GM20000 (cell line): ENCODE measurements around the gene RASAL3.

Experiments used
- DNase-seq: peaks from one replicate; pipeline ENCODE4 v3.0.0; 2012; ENCODE audit warnings: low spot score
- TF ChIP-seq, protein P1 (sequence below): IDR thresholded peaks from 2 replicates; pipeline ENCODE4 v1.5.1; 2012; ENCODE audit warnings: mild to moderate bottlenecking, control low read depth; ENCODE audit errors: extremely low read depth, missing control alignments

The RASAL3 gene

DNA sequence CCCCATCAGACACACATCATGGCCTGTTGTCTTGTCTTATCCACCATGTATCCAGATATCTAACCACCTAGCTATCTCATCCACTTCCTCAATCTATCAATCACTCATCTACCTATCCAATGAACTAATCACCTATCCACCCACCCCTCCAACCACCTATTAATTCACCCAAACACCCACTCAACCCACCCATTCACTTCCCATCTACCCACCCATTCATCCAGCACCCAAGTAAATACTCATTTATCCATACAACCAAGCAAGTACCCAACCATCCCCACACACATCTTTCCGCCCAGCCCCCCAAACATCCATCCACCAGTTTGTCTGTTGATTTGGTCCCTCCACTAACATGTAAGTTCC is 13.8 kb downstream of the RASAL3 start:
- TF ChIP-seq, protein P1, sequence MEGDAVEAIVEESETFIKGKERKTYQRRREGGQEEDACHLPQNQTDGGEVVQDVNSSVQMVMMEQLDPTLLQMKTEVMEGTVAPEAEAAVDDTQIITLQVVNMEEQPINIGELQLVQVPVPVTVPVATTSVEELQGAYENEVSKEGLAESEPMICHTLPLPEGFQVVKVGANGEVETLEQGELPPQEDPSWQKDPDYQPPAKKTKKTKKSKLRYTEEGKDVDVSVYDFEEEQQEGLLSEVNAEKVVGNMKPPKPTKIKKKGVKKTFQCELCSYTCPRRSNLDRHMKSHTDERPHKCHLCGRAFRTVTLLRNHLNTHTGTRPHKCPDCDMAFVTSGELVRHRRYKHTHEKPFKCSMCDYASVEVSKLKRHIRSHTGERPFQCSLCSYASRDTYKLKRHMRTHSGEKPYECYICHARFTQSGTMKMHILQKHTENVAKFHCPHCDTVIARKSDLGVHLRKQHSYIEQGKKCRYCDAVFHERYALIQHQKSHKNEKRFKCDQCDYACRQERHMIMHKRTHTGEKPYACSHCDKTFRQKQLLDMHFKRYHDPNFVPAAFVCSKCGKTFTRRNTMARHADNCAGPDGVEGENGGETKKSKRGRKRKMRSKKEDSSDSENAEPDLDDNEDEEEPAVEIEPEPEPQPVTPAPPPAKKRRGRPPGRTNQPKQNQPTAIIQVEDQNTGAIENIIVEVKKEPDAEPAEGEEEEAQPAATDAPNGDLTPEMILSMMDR: no peak
- DNase-seq: no peak

DNA sequence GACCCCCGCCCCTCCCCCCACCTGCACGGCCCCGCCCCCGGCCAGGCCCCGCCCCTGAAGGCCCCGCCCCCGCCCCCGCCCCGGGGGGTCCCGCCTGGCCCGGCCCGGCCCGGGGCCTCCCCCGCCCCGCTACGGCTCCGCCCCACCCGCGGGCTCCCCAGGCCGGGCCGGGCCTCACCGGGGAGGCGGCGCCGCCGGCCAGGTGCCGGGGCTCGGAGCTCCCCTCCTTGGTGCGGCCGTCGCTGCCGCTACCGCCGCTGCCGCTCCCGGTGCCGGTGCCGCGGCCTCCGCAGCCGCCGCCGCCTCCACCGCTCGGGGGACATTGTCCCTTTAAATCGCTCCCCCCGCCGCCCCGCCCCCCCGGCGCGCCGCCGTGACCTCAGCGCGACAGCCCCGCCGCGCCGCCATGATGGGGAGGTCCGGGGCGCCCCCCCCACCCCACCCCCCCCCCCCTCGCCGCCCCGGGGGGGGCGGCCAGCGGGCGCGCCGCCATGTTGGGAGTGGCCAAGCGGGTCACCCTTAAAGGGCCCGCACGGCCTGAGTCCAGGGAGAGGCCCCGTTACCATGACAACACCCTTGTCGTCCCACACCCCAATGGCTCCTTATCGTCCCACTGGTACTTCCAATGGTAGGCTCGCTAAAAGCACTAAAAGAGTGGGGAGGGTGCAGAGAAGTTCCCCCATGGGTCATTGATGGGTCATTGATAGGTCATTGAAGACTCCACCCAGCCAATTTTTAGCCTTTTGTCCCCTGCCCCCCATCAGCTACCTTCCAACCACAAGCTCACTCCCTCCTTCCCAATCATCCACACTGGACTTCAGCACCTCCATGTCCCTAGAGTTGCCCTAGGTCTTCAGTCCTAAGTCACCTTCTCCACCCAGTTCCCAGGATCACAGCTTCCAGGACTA is 14.5 kb downstream of the RASAL3 start, which contains the start of gene WIZ:
TSS of gene WIZ (minus strand) at position 337 of the 908 bp plus-strand sequence. CDS start 1,649 bp downstream, outside the sequence.
- TF ChIP-seq, protein P1: no peak
- DNase-seq: peak; percentile 98

GRCh38 chr19:15448778-15449619 is 15.3 kb downstream of the RASAL3 start:
- TF ChIP-seq, protein P1: no peak
- peak; percentile 76 for DNase-seq

GRCh38 chr19:15448044-15448777 is 16.1 kb downstream of the RASAL3 start:
- no peak for DNase-seq
- TF ChIP-seq, protein P1: no peak

GRCh38 chr19:15447057-15447456 is 17.3 kb downstream of the RASAL3 start:
- no peak for DNase-seq
- TF ChIP-seq, protein P1: no peak

GRCh38 chr19:15445807-15446376 is 18.5 kb downstream of the RASAL3 start:
- DNase-seq: no peak
- TF ChIP-seq, protein P1: no peak
